Prostate gland (tissue), 2 donors: ENCODE results near the gene AARS1. TPM values are rescaled to one million over a fixed set of nuclear protein-coding genes. Genes with fewer than 3 reads are reported as not detected.
A peak's percentile ranks its signal among the peaks of the same experiment; 100 is the strongest.
"Not testable (repeated sequence)": the region's sequence is repeated elsewhere in the genome, so short reads cannot be mapped to it uniquely, and the experiment has no call there.

ENCODE experiments used
- DNase-seq: peaks from one replicate; pipeline ENCODE4 v3.0.0-alpha.2; 2019; ENCODE audit warnings: low spot score
- H3K27ac ChIP-seq, 2 donors: fragments of 200-600 bp; sonication (generic); 2 replicates each; pipeline ENCODE4 v1.5.1; 2017 to 2019
- H3K27me3 ChIP-seq: fragments of 200-600 bp; sonication (generic); replicated peaks from 2 replicates; pipeline ENCODE4 v1.5.1; 2019; ENCODE audit not compliant: insufficient read depth
- H3K36me3 ChIP-seq, 2 donors: fragments of 200-600 bp; sonication (generic); 1 replicate in 1 of 2; 2 replicates in 1 of 2; pipeline versions ENCODE4 v1.5.1 to v1.8.1; 2017 to 2019
- H3K4me1 ChIP-seq: fragments of 200-600 bp; sonication (generic); replicated peaks from 2 replicates; pipeline ENCODE4 v1.5.1; 2019
- H3K4me3 ChIP-seq, 2 donors: fragments of 200-600 bp; sonication (generic); 2 replicates each; pipeline ENCODE4 v1.5.1; 2017 to 2019
- H3K9me3 ChIP-seq: fragments of 200-600 bp; sonication (generic); 2 replicates; pipeline ENCODE4 v1.5.1; 2017
- POLR2A ChIP-seq: fragments of 450-650 bp; IDR thresholded peaks from one replicate; pipeline ENCODE4 v1.6.1; 2016; ENCODE audit warnings: antibody characterized with exemption, mild to moderate bottlenecking
- POLR2AphosphoS5 ChIP-seq: sonication (generic); formaldehyde crosslinking; IDR thresholded peaks from one replicate; pipeline ENCODE4 v1.6.1; 2017; ENCODE audit warnings: antibody characterized with exemption
- WGBS: methylation state at CpG from one replicate; pipeline ENCODE4 v1.1.5; 2018; 5-methylcytosine and 5-hydroxymethylcytosine counted together
- intact Hi-C: fragments of 100-400 bp; cut with DNase I; formaldehyde crosslinking; loops from one replicate; pipeline ENCODE4 v1.14.2; 2022
- total RNA-seq, 2 donors: library from RNA; depleted of rRNA; stranded (reverse); fragments of >200 nt; gene quantifications; one replicate each; pipeline ENCODE4 v1.1.0, GENCODE V29; 2016
- TF ChIP-seq, protein P1 (sequence below), 4 experiments: fragments of 200-600 bp in 2 of 4; fragments of 450-650 bp in 2 of 4; sonication (generic) in 2 of 4; IDR thresholded peaks; 1 replicate in 3 of 4; 2 replicates in 1 of 4; pipeline ENCODE4 v1.5.1; 2016 to 2019; ENCODE audit warnings: antibody characterized with exemption in 4 of 4, mild to moderate bottlenecking in 2 of 4, moderate library complexity in 2 of 4

AARS1 gene
- 10 to 100 TPM; 79.1 to 93.1 TPM for total RNA-seq

DNA sequence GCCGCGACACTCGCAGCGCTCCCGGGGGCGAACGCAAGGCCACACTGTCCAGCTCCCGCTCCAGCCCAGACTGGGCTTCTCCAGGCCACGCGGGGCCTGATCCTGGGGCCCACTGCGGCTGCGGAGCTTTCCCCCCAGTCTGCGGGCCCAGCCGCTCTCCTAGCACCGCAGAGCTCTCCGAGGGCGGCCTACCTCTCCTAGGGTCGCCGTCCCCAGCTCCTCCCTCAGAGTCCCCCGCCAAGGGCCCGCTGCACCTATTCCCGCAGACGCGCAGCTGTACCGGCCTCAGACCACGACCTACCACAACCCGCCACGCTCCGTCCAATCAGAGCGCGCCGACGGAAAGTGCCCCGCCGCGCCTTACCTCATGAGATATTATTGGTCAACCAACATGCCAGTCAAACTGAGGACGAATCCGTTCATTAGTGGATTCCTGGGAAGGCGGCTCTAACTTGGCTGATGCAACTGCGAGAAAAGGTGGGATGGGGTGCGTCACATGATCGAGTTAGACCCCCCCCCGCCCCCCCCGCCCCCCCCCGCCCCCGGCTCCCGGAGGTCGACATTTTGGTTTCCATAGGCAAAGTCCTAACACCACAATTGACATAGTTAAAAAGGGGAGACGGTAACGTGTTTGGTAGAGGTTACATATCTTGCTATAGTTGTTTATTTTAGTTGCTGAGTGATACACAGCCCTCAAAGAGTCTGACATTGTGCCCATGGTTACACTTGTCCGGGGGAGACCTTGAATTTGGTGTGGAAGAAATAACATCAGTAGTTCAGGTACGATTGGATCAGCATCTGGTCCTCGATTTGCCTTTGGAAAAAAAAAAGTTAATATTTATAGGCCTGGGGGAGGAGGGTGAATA is at the start of gene AARS1:
TSS of gene AARS1 (minus strand) at position 278 of the 866 bp plus-strand sequence. CDS start 6,743 bp downstream, outside the sequence.
- Histone ChIP-seq H3K4me3 (peak within 1 kb of the TSS; percentile 59 to 77), H3K36me3 (no peaks in the 10 kb centered on the region), H3K4me1 (no peaks in the 10 kb centered on the region), H3K27me3 (no peaks in the 10 kb centered on the region), H3K27ac (peak within 1 kb of the TSS; percentile 87 to 88), H3K9me3 (no peaks in the 10 kb centered on the region)
- intact Hi-C loops, result no loop called here
- 1% methylated on average over 53 of the region's 53 CpGs for WGBS
- DNase-seq, result peak; percentile 99
- TF ChIP-seq POLR2A (peak; percentile 92), POLR2AphosphoS5 (peak; percentile 98)
- TF ChIP-seq, protein P1, sequence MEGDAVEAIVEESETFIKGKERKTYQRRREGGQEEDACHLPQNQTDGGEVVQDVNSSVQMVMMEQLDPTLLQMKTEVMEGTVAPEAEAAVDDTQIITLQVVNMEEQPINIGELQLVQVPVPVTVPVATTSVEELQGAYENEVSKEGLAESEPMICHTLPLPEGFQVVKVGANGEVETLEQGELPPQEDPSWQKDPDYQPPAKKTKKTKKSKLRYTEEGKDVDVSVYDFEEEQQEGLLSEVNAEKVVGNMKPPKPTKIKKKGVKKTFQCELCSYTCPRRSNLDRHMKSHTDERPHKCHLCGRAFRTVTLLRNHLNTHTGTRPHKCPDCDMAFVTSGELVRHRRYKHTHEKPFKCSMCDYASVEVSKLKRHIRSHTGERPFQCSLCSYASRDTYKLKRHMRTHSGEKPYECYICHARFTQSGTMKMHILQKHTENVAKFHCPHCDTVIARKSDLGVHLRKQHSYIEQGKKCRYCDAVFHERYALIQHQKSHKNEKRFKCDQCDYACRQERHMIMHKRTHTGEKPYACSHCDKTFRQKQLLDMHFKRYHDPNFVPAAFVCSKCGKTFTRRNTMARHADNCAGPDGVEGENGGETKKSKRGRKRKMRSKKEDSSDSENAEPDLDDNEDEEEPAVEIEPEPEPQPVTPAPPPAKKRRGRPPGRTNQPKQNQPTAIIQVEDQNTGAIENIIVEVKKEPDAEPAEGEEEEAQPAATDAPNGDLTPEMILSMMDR (IDR thresholded peaks at IDR 0.05), result peak in 1 of 4 experiments; percentile 38

DNA sequence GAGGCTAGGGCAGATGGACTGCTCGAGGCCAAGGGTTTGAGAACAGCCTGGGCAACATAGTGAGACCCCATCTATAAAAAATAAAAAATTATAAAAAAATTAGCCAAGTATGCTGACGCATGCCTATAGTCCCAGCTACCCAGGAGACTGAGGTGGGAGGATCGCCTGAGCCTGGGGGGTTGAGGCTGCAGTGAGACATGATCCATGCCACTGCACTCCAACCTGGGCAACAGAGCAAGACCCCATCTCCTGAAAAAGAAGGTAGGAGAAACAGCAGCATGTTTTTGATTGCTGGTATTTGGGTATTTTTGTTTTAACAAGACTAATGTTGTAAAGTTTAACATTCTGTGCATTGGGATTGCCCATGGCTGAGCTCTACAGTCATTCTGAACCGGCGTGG is 48.5 kb upstream of the AARS1 start:
- H3K4me1 ChIP-seq, result no peaks in the 10 kb centered on the region
- no peak overlapping the region for H3K27ac ChIP-seq
- no peaks in the 10 kb centered on the region for H3K9me3 ChIP-seq
- intact Hi-C loops, result no loop called here
- peaks cover 0 to 11% of the 10 kb centered on the region in 2 donors for H3K36me3 ChIP-seq
- TF ChIP-seq POLR2AphosphoS5, result no peak
- TF ChIP-seq POLR2A, result no peak
- TF ChIP-seq, protein P1 (IDR thresholded peaks at IDR 0.05), result no peak
- 95% methylated on average over 5 of the region's 5 CpGs for WGBS
- no peaks in the 10 kb centered on the region for H3K27me3 ChIP-seq
- no peak for DNase-seq
- H3K4me3 ChIP-seq, result no peak overlapping the region

DNA sequence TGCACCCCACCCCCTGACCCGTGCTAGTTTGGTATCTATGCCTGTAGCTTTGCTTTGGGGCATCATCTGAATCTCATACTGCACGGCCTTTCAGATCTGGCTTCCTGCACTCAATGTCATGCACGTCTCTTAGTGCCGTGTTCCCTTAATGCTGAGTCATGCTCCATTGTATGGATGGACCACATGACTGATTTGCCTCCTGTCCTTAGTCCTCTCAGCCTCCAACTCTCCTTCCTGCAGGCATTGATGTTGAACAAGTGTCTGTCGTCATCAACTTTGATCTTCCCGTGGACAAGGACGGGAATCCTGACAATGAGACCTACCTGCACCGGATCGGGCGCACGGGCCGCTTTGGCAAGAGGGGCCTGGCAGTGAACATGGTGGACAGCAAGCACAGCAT is 43.4 kb upstream of the AARS1 start:
- H3K27me3 ChIP-seq, H3K27ac ChIP-seq, DNase-seq, H3K4me1 ChIP-seq, H3K9me3 ChIP-seq, H3K4me3 ChIP-seq, intact Hi-C loops: not testable (repeated sequence)
- WGBS, result 80% methylated on average over 7 of the region's 12 CpGs
- H3K36me3 ChIP-seq, result peaks cover 3 to 11% of the 10 kb centered on the region in 2 donors

DNA sequence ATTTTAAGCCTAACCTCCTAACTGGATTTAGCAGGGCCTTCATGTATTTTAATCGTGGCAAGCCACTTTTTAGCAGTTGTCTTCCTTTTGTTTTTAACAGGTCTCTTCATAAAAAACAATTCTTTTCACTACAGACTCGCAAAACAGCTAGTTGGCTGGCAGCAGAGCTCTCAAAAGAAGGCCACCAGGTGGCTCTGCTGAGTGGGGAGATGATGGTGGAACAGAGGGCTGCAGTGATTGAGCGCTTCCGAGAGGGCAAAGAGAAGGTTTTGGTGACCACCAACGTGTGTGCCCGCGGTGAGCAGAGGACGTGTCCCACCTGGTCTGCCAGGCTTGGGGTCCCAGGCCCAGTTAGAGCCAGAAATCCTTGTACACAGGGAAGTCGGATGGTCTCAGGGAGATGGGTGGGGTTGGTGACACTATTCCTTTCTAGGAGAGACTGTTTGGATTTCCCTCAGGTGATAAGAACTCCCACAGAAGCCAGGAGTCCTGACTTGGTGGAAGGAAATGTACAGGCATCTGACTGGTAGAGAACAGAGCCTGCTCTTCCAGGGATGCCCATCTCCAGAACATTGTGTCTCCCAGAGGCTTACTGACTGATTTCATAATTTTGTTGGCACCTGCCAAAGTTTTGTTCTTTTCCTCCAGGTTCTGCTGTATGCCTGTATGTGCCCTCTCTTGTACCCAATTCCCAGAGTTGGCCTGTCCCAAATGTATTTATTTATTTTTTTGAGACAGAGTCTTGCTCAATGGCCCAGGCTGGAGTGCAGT is 42.5 kb upstream of the AARS1 start:
- DNase-seq, result no peak
- Histone ChIP-seq H3K9me3 (no peaks in the 10 kb centered on the region), H3K4me1 (no peaks in the 10 kb centered on the region), H3K4me3 (no peak overlapping the region), H3K36me3 (peaks cover 3 to 11% of the 10 kb centered on the region in 2 donors), H3K27me3 (no peaks in the 10 kb centered on the region), H3K27ac (no peak overlapping the region)
- intact Hi-C loops, result no loop called here
- WGBS, result 48% methylated on average over 9 of the region's 9 CpGs
- TF ChIP-seq POLR2AphosphoS5, result no peak
- TF ChIP-seq, protein P1 (IDR thresholded peaks at IDR 0.05), result peak in 1 of 4 experiments; percentile 41

DNA sequence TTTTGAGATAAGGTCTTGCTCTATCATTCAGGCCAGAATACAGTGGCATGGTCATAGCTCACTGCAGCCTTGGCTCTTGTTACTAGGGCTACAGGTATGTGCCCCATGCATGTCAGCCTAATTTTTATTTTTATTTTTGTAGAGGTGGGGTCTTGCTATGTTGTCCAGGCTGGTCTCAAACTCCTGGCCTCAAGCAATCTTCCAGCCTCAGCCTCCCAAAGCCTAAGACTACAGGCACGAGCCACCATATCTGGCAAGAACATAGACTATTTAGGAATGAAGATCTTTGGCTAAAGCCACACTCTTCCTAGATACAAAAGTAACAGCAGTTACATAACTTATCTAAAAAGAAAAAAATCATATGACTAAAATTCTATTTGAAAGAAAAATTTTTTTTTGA is 41.8 kb upstream of the AARS1 start:
- intact Hi-C loops, result no loop called here
- TF ChIP-seq, protein P1 (IDR thresholded peaks at IDR 0.05), result no peak
- TF ChIP-seq POLR2A, result no peak
- TF ChIP-seq POLR2AphosphoS5, result no peak
- H3K4me1 ChIP-seq, result no peaks in the 10 kb centered on the region
- DNase-seq, result no peak
- no peak overlapping the region for H3K4me3 ChIP-seq
- H3K27me3 ChIP-seq, result no peaks in the 10 kb centered on the region
- H3K27ac ChIP-seq, result no peak overlapping the region
- 94% methylated on average over 1 of the region's 1 CpG for WGBS
- no peaks in the 10 kb centered on the region for H3K9me3 ChIP-seq
- H3K36me3 ChIP-seq, result peaks cover 3 to 11% of the 10 kb centered on the region in 2 donors
